GM12873 (cell line): ENCODE data around the gene GNRH2.

Experiments
- TF ChIP-seq, protein P1 (sequence below): IDR thresholded peaks from 2 replicates; pipeline ENCODE4 v1.5.1; 2012; ENCODE audit warnings: low read depth, mild to moderate bottlenecking, moderate library complexity, low read length, control low read depth; ENCODE audit not compliant: insufficient read depth; ENCODE audit errors: missing control alignments

The GNRH2 gene

DNA sequence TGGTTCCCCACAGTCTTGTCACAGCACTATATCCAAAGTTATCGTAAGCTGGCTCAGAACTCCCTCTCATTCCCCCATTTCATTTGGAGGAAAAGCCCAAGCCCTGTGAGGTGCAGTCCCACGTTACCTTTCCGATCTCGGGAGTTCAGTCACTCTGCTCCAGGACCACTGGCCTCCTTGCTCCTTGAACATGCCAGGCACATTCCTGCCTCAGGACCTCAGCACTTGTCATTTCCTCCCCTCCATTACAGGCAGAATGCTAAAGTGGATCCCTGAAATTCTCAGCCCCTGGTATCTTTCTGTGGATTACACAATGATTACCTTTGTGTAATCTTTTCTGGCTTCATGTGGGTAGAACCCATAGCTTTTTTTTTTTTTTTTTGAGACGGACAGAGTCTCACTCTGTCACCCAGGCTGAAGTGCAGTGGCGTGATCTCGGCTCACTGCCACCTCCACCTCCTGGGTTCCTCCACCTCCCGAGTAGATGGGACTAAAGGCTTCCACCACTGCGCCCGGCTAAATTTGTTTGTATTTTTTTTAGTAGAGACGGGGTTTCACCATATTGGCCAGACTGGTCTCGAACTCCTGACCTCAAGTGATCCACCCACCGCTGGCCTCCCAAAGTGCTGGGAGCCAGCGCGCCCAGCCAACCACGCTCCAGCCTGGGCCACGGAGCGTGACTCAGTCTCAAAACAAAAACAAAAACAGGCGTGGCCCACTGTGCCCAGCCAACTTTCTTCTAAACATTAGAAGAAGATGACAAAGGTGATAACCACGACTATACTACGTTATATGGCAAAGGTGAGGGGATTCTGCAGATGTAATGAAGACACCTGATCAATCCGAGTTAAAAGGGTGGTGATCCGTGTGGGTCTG lies 24.0 kb downstream of the GNRH2 start:
- TF ChIP-seq, protein P1, sequence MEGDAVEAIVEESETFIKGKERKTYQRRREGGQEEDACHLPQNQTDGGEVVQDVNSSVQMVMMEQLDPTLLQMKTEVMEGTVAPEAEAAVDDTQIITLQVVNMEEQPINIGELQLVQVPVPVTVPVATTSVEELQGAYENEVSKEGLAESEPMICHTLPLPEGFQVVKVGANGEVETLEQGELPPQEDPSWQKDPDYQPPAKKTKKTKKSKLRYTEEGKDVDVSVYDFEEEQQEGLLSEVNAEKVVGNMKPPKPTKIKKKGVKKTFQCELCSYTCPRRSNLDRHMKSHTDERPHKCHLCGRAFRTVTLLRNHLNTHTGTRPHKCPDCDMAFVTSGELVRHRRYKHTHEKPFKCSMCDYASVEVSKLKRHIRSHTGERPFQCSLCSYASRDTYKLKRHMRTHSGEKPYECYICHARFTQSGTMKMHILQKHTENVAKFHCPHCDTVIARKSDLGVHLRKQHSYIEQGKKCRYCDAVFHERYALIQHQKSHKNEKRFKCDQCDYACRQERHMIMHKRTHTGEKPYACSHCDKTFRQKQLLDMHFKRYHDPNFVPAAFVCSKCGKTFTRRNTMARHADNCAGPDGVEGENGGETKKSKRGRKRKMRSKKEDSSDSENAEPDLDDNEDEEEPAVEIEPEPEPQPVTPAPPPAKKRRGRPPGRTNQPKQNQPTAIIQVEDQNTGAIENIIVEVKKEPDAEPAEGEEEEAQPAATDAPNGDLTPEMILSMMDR: no peak

GRCh38 chr20:3068075-3068474 lies 24.7 kb downstream of the GNRH2 start:
- TF ChIP-seq, protein P1: no peak

DNA sequence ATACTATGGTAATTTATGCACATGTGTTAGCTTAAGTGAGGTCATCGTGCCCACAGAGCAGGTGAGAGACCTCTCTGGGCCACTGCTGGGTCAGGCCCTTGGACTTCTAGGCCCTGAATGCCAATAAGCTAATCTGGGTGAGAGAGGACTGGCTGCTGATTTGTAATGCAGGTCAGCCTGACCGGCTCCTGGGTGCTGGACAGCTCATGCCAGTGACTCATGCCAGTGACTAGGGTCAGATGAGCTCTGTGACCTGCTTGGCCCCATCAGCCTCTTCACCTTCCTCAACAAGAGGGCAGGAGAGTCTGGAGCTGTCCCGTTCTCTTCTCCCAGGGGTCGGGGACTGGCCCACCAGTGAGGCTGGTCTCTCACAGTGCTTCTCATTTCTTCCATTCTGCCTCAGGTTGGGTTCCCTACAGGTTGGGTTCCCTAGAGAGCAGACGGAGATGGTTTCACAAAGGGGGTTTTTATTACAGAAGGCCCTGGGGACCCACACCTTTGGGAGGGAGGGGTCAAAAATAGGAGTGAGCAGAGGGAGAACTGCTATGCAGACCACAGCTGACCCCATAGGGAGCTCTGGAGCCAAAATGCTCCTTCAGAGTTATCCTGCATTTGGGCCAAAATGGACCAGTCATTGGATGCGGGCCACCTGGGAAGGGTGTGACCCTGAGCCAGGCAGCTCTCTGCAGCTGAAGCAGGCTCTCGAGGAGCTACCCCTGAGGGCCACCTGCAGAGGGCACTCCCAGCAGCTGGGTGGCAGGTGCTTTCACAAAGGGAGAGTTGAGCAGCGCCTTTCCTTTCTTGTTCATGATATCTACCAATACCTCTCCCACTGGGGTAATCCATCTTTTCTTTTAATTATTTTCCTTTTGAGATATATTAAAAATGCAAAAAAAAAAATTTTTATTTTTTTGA lies 25.8 kb downstream of the GNRH2 start:
- TF ChIP-seq, protein P1: peak; percentile 46

GRCh38 chr20:3070725-3071124 lies 27.3 kb downstream of the GNRH2 start:
- TF ChIP-seq, protein P1: no peak

DNA sequence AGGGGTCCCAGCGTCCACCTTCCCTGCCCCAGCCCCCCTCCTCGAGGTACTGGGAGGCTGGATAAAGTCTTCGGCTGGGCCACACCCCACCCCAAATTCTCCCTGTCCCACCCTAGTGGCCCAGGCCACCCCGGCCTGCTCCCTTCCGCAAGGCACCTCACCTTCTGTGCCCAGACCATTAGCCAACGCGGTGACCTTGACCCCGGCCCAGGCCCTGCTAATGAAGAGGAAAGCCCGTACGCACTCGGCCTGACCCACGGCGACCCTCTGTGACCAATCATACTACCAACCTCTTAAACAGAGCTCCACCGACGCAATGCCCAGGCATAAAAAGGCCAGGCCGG lies 27.8 kb downstream of the GNRH2 start:
- TF ChIP-seq, protein P1: no peak

- TF ChIP-seq, protein P1: no peak
Measured at GRCh38 chr20:3071610-3072529, 28.4 kb downstream of the GNRH2 start, which contains the start of gene OXT. OXT (plus strand) TSS chr20:3071620; CDS start chr20:3071656, 36 bp downstream.
